Measurements from ENCODE around the gene CPEB3.
"Not testable (repeated sequence)": the region's sequence is repeated elsewhere in the genome, so short reads cannot be mapped to it uniquely, and the experiment has no call there.

The CPEB3 gene

GRCh38 chr10:92087750-92088395, 203.0 kb downstream of the CPEB3 start:
- DNase-seq = peak; percentile 79

GRCh38 chr10:92082583-92083280, 208.1 kb downstream of the CPEB3 start:
- no peak for DNase-seq

- DNase-seq = no peak
These were observed 209.2 kb downstream of the CPEB3 start for GRCh38 chr10:92081641-92082040.

- DNase-seq = no peak
These were observed 210.6 kb downstream of the CPEB3 start for GRCh38 chr10:92080244-92080643.

- no peak for DNase-seq
These were observed 211.9 kb downstream of the CPEB3 start for GRCh38 chr10:92079003-92079402.

GRCh38 chr10:92076722-92077121, 214.2 kb downstream of the CPEB3 start:
- no peak for DNase-seq

- no peak for DNase-seq
These were observed 215.0 kb downstream of the CPEB3 start for GRCh38 chr10:92075829-92076228.

GRCh38 chr10:92074126-92074887, 216.6 kb downstream of the CPEB3 start:
- no peak for DNase-seq

GRCh38 chr10:92068900-92069299, 222.0 kb downstream of the CPEB3 start:
- no peak for DNase-seq

- DNase-seq = no peak
These were observed 224.5 kb downstream of the CPEB3 start for GRCh38 chr10:92066386-92066785.

GRCh38 chr10:92064506-92064905, 226.4 kb downstream of the CPEB3 start:
- no peak for DNase-seq

GRCh38 chr10:92062273-92062672, 228.6 kb downstream of the CPEB3 start:
- DNase-seq = no peak

- no peak for DNase-seq
These were observed 236.1 kb downstream of the CPEB3 start for GRCh38 chr10:92054807-92055206.

- no peak for DNase-seq
These were observed 238.1 kb downstream of the CPEB3 start for GRCh38 chr10:92052741-92053140.

- no peak for DNase-seq
These were observed 238.8 kb downstream of the CPEB3 start for GRCh38 chr10:92052088-92052487.

- DNase-seq = no peak
These were observed 243.7 kb downstream of the CPEB3 start for GRCh38 chr10:92047215-92047614.

- no peak for DNase-seq
These were observed 245.2 kb downstream of the CPEB3 start for GRCh38 chr10:92045641-92046106.

GRCh38 chr10:92042541-92042940, 248.3 kb downstream of the CPEB3 start:
- no peak for DNase-seq

GRCh38 chr10:92038949-92039348, 251.9 kb downstream of the CPEB3 start:
- no peak for DNase-seq

GRCh38 chr10:92033070-92033469, 257.8 kb downstream of the CPEB3 start:
- not testable (repeated sequence) for DNase-seq

GRCh38 chr10:92031580-92031979, 259.3 kb downstream of the CPEB3 start:
- no peak for DNase-seq

GRCh38 chr10:92027141-92027540, 263.7 kb downstream of the CPEB3 start:
- DNase-seq = no peak

GRCh38 chr10:92025340-92025739, 265.5 kb downstream of the CPEB3 start:
- DNase-seq = not testable (repeated sequence)

GRCh38 chr10:92024700-92025099, 266.2 kb downstream of the CPEB3 start:
- no peak for DNase-seq
